A549 (cell line): ENCODE results near the gene TMEM259.

Source experiments
- CTCF ChIP-seq: fragments of >200 bp; sonication (Bioruptor Twin); formaldehyde crosslinking; IDR thresholded peaks from 3 replicates; pipeline ENCODE4 v1.5.1; 2016
- JUN ChIP-seq, 2 experiments: fragments of >200 bp; sonication (Bioruptor Twin); formaldehyde crosslinking; IDR thresholded peaks; 2 replicates in 1 of 2; 3 replicates in 1 of 2; pipeline ENCODE4 v1.6.1; 2016 to 2017
- MAX ChIP-seq: IDR thresholded peaks from 2 replicates; pipeline ENCODE4 v1.6.1; 2012
- RCOR1 ChIP-seq: fragments of 150-350 bp; IDR thresholded peaks from 2 replicates; pipeline ENCODE4 v1.6.1; 2014; ENCODE audit warnings: antibody characterized with exemption, low read length, low read depth
- RFX5 ChIP-seq: fragments of 450-650 bp; IDR thresholded peaks from 2 replicates; pipeline ENCODE4 v1.7.1; 2014; ENCODE audit warnings: antibody characterized with exemption, mild to moderate bottlenecking, moderate library complexity
- SMC3 ChIP-seq: fragments of >200 bp; sonication (Bioruptor Twin); formaldehyde crosslinking; IDR thresholded peaks from 3 replicates; pipeline ENCODE4 v1.6.1; 2018; ENCODE audit warnings: inconsistent platforms
- USF2 ChIP-seq: fragments of 450-650 bp; IDR thresholded peaks from 2 replicates; pipeline ENCODE4 v1.6.1; 2014; ENCODE audit warnings: antibody characterized with exemption
- TF ChIP-seq, protein P1 (sequence below): fragments of 150-350 bp; IDR thresholded peaks from 2 replicates; pipeline ENCODE4 v1.6.1; 2014; ENCODE audit warnings: low read depth, mild to moderate bottlenecking, low read length
- TF ChIP-seq, protein P2 (sequence below): fragments of 200-600 bp; sonication (generic); IDR thresholded peaks from 2 replicates; pipeline ENCODE4 v1.6.1; 2016; ENCODE audit warnings: antibody characterized with exemption, mild to moderate bottlenecking, moderate library complexity

GRCh38 chr19:970695-971094 is 50.2 kb downstream of the TMEM259 start:
- peak; percentile 19; the same call in 2 of the 3 replicates for TF ChIP-seq CTCF
- TF ChIP-seq, protein P1, sequence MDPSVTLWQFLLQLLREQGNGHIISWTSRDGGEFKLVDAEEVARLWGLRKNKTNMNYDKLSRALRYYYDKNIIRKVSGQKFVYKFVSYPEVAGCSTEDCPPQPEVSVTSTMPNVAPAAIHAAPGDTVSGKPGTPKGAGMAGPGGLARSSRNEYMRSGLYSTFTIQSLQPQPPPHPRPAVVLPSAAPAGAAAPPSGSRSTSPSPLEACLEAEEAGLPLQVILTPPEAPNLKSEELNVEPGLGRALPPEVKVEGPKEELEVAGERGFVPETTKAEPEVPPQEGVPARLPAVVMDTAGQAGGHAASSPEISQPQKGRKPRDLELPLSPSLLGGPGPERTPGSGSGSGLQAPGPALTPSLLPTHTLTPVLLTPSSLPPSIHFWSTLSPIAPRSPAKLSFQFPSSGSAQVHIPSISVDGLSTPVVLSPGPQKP: no peak
- TF ChIP-seq SMC3: no peak
- no peak for TF ChIP-seq RFX5
- TF ChIP-seq RCOR1: no peak
- no peak for TF ChIP-seq USF2
- TF ChIP-seq, protein P2, sequence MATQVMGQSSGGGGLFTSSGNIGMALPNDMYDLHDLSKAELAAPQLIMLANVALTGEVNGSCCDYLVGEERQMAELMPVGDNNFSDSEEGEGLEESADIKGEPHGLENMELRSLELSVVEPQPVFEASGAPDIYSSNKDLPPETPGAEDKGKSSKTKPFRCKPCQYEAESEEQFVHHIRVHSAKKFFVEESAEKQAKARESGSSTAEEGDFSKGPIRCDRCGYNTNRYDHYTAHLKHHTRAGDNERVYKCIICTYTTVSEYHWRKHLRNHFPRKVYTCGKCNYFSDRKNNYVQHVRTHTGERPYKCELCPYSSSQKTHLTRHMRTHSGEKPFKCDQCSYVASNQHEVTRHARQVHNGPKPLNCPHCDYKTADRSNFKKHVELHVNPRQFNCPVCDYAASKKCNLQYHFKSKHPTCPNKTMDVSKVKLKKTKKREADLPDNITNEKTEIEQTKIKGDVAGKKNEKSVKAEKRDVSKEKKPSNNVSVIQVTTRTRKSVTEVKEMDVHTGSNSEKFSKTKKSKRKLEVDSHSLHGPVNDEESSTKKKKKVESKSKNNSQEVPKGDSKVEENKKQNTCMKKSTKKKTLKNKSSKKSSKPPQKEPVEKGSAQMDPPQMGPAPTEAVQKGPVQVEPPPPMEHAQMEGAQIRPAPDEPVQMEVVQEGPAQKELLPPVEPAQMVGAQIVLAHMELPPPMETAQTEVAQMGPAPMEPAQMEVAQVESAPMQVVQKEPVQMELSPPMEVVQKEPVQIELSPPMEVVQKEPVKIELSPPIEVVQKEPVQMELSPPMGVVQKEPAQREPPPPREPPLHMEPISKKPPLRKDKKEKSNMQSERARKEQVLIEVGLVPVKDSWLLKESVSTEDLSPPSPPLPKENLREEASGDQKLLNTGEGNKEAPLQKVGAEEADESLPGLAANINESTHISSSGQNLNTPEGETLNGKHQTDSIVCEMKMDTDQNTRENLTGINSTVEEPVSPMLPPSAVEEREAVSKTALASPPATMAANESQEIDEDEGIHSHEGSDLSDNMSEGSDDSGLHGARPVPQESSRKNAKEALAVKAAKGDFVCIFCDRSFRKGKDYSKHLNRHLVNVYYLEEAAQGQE: no peak
- TF ChIP-seq MAX: no peak
- no peak for TF ChIP-seq JUN (IDR thresholded peaks at IDR 0.05)
